Measurements from ENCODE around the gene MARCHF4. TPM values are rescaled to one million over a fixed set of nuclear protein-coding genes. Genes with fewer than 3 reads are reported as not detected.

The MARCHF4 gene
- total RNA-seq, 1 experiment from 2014 or later: 14.5 TPM

DNA sequence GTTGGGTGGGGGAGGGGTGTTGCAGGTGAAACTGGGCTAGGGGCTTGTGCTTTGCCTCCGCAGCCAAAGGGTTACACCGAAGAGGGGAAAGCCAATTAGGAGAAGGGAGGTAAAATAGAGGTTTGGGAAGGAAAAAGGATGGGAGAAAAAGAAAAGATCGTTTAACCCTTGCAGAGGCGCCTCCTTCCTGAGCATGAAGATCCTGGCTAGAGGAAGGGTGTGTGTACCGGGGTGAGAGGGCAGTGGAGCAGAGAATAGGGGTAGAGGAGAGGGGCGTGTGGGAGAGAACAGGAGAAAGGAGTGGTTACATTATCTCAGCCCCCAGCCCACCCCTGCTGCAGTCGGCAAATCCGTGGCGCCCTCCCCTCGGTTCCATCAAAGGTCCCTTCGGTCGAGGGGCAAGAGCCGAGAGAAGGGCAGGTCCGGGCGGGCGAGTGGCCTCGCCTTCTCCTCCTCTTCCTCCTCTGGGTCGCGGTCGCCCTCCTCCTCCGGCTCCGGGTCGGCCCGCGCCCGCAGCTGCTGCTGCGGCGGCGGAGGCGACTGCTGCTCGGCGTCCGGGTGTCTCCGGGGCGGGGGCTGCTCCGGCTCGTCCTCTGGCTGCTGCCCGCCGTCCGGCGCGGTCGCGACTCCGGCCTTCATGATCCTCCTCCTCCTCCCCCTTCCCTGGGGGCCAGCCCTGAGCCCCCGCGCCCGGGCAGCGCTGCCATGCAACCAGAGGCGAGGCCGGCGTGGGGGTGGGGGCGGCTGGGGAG lies 1.1 kb downstream of the MARCHF4 start:
- peaks cover 20% of the 10 kb centered on the region for H3F3A ChIP-seq (ENCODE audit: insufficient read depth, low read depth)

DNA sequence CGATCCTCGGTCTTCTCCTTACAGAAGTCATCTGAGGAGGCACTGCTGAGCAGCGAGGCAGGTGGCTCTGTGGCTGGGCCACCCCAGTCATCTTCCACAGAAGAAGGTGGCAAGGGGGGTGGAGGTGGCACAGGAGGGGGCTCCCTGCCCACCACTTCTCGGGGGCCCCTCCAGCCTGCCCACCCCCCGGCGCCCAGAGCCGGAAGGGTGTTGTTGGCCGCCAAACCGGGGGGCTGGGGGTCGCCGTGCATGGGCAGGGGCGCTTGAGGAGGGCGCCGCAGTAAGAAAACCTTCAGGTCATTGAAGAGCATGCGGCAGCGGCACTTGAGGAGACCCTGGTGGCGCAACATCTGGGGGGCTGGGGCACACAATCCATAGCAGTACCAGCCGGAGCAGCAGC lies 2.5 kb downstream of the MARCHF4 start:
- H3K27ac ChIP-seq: no peak overlapping the region
- no peaks in the 10 kb centered on the region for H3K9me3 ChIP-seq (ENCODE audit: insufficient read depth, low read depth)
- CTCF ChIA-PET: no interaction called here
- H4K20me1 ChIP-seq (ENCODE audit: insufficient read depth): no peaks in the 10 kb centered on the region
- peaks cover 7% of the 10 kb centered on the region; the same call in 1 of the 2 replicates for H3K79me2 ChIP-seq (ENCODE audit: low read depth)
- no peaks in the 10 kb centered on the region for H3K9me2 ChIP-seq (ENCODE audit: insufficient read depth)
- H3K4me3 ChIP-seq: no peak overlapping the region
- intact Hi-C loops (cut with micrococcal nuclease; ENCODE audit: unreplicated experiment): loop anchor here (5.0 kb wide), 1 partner anchor 53 kb away; no protein-coding TSS in a partner anchor
- peak overlapping the region; percentile 97; the same call in 1 of the 2 replicates for H3K4me2 ChIP-seq
- POLR2A ChIA-PET (ENCODE audit: unreplicated experiment): no interaction called here
- TF ChIP-seq, protein P1, sequence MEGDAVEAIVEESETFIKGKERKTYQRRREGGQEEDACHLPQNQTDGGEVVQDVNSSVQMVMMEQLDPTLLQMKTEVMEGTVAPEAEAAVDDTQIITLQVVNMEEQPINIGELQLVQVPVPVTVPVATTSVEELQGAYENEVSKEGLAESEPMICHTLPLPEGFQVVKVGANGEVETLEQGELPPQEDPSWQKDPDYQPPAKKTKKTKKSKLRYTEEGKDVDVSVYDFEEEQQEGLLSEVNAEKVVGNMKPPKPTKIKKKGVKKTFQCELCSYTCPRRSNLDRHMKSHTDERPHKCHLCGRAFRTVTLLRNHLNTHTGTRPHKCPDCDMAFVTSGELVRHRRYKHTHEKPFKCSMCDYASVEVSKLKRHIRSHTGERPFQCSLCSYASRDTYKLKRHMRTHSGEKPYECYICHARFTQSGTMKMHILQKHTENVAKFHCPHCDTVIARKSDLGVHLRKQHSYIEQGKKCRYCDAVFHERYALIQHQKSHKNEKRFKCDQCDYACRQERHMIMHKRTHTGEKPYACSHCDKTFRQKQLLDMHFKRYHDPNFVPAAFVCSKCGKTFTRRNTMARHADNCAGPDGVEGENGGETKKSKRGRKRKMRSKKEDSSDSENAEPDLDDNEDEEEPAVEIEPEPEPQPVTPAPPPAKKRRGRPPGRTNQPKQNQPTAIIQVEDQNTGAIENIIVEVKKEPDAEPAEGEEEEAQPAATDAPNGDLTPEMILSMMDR (conservative IDR thresholded peaks at IDR 0.05): no peak
- TF ChIP-seq EZH2 (IDR thresholded peaks at IDR 0.05; ENCODE audit: low read depth): no peak
- no peaks in the 10 kb centered on the region for H3K36me3 ChIP-seq (ENCODE audit: low read depth)
- no peaks in the 10 kb centered on the region for H3K27me3 ChIP-seq (ENCODE audit: insufficient read depth, low read depth)
- no peak for DNase-seq
- H2AFZ ChIP-seq: no peak overlapping the region
- no TSS peak for BruUV-seq (replicated peaks)
- peaks cover 20% of the 10 kb centered on the region for H3F3A ChIP-seq (ENCODE audit: insufficient read depth, low read depth)
- peaks cover 39% of the 10 kb centered on the region for H3K4me1 ChIP-seq (replicated peaks; ENCODE audit: insufficient read depth)

More for the DNA sequence above, 1.1 kb downstream of the MARCHF4 start:
- TF ChIP-seq EZH2 (IDR thresholded peaks at IDR 0.05; ENCODE audit: low read depth): no peak
- TF ChIP-seq, protein P1 (conservative IDR thresholded peaks at IDR 0.05): no peak
- Histone ChIP-seq H3K4me2 (peak overlapping the region; percentile 97), H3K36me3 (ENCODE audit: low read depth) (no peaks in the 10 kb centered on the region), H3K79me2 (ENCODE audit: low read depth) (peaks cover 7% of the 10 kb centered on the region; the same call in 1 of the 2 replicates), H3K4me1 (replicated peaks; ENCODE audit: insufficient read depth) (peaks cover 39% of the 10 kb centered on the region), H3K9me2 (ENCODE audit: insufficient read depth) (0 out of 2 replicates have a peak, but pooled peaks cover 4% of the 10 kb centered on the region), H3K27me3 (ENCODE audit: insufficient read depth, low read depth) (no peaks in the 10 kb centered on the region), H2AFZ (peak overlapping the region; percentile 76; the same call in 1 of the 2 replicates), H3K9me3 (ENCODE audit: insufficient read depth, low read depth) (no peaks in the 10 kb centered on the region), H4K20me1 (ENCODE audit: insufficient read depth) (no peaks in the 10 kb centered on the region), H3K4me3 (peak overlapping the region; percentile 72), H3K27ac (no peak overlapping the region)
- ChIA-PET POLR2A (ENCODE audit: unreplicated experiment) (interaction anchor here (0.5 to 0.7 kb wide), 2 partner anchors 20 to 159 kb away, joined by 6 to 9 read pairs; no protein-coding TSS in a partner anchor), CTCF (no interaction called here)
- BruUV-seq (replicated peaks): no TSS peak
- peak in 1 of 2 experiments; percentile 21 for DNase-seq
- intact Hi-C loops (cut with micrococcal nuclease; ENCODE audit: unreplicated experiment): loop anchor here (5.0 kb wide), 1 partner anchor 54 kb away; no protein-coding TSS in a partner anchor

DNA sequence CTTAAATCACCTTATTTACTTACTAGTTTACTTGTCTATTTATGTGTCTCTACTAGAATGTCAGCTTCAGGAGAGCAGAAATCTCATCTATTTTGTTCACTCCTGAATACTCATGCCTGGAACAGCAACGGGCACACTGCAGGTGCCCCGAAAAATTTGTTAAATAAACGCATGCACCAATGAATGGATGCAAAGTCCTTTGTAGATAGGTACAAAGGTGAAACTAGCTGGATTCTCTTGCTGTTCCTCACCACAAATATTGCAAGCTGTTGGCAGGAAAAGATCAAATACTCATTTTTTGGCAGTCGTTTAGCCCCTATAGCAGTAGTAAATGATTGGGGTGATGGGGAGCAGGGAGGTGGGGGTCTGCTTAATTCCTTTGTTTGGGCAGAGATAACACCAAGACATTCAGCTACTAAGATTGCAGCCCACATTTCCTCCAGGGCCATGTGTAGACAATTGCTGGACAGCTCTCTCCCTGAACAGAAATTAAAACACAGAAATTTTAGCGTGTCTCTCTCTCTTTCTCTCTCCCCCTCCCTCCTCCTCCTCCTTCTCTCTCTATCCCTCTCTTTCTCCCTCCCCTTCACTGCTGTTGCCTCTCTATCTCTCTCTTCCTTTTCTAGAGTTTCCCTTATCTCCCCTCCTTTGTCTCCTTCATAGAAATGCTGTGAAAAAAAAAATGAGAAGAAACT lies 5.4 kb downstream of the MARCHF4 start:
- H3K79me2 ChIP-seq (ENCODE audit: low read depth): peaks cover 7% of the 10 kb centered on the region; the same call in 1 of the 2 replicates
- POLR2A ChIA-PET (ENCODE audit: unreplicated experiment): interaction anchor here (0.6 kb wide), 1 partner anchor 36 kb away, joined by 5 read pairs; no protein-coding TSS in a partner anchor

More for the DNA sequence above, 5.4 kb downstream of the MARCHF4 start:
- no peak overlapping the region for H3K4me2 ChIP-seq
- no peaks in the 10 kb centered on the region for H3K9me3 ChIP-seq (ENCODE audit: insufficient read depth, low read depth)
- no peaks in the 10 kb centered on the region for H3K27me3 ChIP-seq (ENCODE audit: insufficient read depth, low read depth)
- no peak for DNase-seq
- CTCF ChIA-PET: no interaction called here
- no peak overlapping the region for H2AFZ ChIP-seq
- TF ChIP-seq, protein P1 (conservative IDR thresholded peaks at IDR 0.05): no peak
- TF ChIP-seq EZH2 (IDR thresholded peaks at IDR 0.05; ENCODE audit: low read depth): no peak
- H3K36me3 ChIP-seq (ENCODE audit: low read depth): no peaks in the 10 kb centered on the region
- BruUV-seq (replicated peaks): no TSS peak
- H3K27ac ChIP-seq: no peak overlapping the region
- intact Hi-C loops (cut with micrococcal nuclease; ENCODE audit: unreplicated experiment): no loop called here
- no peaks in the 10 kb centered on the region for H4K20me1 ChIP-seq (ENCODE audit: insufficient read depth)
- no peak overlapping the region for H3K4me3 ChIP-seq
- H3K9me2 ChIP-seq (ENCODE audit: insufficient read depth): no peaks in the 10 kb centered on the region
- no peaks in the 10 kb centered on the region for H3F3A ChIP-seq (ENCODE audit: insufficient read depth, low read depth)
- H3K4me1 ChIP-seq (replicated peaks; ENCODE audit: insufficient read depth): peaks cover 19% of the 10 kb centered on the region

Measured in PC-9 (cell line).